Measurements from ENCODE around the gene AMPD2.

Gene AMPD2

DNA sequence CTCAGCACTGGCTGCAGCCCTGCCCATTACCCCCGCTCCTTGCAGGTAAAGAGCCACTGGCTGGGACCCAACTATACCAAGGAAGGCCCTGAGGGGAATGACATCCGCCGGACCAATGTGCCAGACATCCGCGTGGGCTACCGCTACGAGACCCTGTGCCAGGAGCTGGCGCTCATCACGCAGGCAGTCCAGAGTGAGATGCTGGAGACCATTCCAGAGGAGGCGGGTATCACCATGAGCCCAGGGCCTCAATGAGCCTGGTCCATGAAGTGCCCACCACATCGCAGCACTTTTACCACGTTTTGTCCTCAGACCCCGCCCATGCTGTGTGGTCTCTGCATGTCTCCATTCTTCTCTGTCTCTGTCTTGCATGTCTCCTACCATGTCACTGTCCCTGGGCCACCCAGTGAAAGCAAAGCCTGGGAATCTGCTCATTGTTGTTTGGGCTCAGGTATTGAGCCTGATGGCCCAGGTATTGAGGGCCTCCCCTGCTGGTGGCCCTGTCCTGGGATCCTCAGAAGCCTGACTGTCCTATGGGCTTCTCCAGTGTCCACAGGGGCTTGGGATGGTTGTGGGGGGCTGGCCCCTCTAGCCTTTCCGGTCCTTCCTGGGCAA, 11.4 kb downstream of the AMPD2 start:
- DNase-seq: no peak

DNA sequence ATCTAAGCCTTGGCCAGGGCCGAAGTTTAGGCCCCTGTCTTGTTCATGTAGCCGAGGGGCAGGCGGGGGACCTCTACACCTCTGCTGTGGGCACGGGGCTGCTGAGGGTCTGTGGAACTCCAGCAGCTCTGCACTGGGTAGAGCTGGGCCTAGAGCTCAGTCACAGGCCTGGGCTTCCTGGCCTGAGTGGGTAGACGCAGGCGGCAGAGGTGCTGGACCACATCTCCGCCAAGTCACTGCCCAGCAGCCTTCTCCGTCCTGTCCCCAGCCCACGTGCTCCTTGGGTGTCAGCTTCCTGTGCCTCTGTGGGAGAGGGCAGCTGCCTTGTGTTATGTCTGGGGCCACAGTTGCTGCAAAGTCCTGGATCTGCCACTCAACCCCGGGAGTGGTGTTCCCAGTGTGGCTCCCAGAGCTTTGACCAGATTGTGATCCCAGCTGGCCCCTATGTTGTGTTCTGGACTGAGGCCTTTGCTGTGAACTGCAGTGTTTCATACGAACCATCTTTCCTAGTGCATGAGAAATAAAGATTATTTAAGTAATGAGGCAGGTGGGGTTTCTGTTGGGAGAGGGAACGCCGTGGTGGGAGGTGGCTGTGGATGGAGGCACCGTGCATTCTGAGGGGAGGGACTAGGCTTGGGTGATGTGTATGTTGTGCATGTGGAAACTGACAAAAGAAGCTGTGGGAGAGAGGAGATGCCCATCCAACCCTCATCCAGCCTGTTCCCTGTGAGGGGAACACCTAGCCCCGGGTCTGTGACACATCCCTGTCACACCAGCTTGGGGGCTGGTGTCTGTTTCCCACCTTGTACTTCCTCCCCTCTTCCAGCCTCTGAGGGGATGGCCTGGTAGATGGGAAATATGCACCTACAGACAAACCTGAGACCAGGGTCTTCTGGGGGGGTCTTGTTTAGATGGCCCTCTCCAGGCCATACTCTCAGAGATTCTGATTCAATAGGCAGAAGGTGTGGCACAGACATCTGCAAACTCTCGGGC, 12.2 kb downstream of the AMPD2 start:
- no peak for DNase-seq

DNA sequence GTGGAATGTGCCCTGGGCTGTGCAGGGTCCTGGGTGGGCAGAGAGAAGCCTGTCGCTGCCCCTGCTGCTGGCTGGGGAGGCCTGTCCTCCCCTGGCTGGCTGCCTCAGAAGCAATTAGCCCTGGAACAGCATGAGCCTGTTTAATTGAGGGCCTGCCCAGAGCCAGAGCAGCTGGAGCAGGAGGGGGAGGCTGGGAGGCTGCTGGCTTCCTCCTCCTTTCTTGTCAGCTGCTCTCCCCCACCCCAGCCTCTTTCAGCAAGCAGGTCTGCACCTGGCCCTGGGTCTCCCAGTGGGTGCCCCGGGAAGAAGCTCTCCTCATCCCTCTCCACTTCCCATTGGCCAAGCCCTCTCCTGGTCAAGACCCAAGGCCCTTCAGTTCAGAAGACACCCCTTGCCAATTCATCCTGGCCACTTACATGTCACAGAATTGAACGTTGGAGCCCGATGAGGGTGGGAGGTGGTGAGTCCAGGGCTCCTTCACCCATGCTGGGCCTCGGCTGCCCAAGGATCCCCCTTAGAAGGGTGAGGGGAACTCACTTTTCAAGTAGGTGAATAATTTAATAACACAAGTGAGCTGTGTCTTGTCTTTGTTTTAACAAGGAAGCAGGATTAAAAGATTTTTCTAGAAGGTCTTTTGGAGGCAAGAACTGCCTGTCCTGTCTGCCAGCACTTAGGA, 13.2 kb downstream of the AMPD2 start:
- no peak for DNase-seq

DNA sequence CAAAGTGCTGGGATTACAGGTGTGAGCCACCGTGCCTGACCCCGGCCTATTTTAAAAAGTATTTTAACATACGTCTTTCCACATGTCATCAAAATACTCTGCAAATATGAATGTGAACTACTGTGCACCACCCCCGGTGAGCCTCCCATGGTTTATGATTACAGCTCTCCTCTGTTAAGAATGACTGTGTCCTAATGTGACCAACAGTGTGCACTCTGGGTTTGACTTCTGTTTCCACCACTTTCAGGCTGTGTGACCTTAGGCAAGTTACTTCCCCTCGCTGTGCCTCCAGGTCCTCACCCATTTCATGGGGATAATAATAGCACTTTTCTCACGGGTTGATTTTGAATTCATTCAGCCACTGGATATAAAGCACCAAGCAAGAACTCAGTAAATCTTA, 14.7 kb downstream of the AMPD2 start:
- no peak for DNase-seq

DNA sequence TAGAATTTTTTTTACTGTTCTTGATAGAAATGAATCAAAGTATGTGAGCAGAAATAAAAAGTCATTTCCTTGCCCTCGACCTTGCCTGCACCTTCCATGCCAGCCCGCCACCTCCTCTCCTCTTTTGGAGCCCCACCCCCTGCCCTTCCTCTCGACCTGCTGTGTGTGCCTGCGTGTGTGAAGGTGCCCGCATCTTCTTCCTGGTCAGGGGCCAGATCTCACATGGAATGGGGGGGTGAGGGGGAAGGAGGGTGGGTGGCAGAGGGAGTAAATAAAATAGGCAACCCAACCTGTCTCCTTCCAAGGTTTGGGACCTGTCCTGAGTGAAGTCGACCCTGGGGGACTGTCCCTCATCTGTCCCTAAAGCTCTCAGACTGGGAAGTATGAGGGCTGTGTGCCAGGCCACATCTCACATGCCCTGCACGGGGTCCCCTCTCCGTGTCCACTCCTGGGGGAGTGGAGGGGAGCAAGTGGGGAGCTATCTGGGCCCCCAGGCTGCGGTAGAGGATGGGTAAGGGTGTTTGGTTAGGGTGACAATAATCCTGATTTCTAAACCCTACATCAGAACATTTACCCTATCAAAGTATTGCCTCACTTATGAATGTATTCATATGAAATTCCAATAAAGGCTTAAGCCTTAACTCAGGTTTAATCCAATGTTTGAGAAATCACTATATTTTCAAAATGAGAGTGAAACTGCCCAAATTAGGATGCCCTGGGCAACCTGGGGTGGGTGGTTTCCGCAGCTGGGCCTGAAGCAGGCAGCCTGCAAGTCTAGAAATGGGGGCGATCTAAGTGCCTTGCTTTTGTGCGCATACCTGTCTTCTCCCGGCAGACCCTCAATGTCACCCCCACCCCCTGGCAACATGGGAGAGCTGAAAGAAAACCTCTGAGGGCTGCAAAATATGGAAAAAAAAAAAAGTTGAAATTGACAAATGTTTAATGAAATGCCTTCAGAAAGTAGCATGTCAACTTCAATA, 15.4 kb downstream of the AMPD2 start:
- no peak for DNase-seq

DNA sequence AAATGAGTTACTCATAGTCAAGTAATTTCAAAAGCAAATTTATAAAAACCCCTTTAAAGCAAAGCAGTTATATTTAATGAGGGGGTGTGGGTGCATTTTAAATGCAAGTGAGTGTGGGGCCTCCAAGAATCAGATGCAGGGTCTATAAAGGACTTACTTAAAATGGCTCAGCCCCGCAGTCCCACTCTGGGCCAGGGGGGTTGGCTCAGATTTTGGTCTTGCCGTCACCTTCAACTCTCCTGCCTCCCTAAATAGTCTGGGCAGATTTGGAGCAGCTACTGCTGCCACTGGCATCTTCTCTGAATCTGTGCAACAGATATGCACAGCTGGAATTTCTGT, 16.2 kb downstream of the AMPD2 start:
- DNase-seq: no peak

DNA sequence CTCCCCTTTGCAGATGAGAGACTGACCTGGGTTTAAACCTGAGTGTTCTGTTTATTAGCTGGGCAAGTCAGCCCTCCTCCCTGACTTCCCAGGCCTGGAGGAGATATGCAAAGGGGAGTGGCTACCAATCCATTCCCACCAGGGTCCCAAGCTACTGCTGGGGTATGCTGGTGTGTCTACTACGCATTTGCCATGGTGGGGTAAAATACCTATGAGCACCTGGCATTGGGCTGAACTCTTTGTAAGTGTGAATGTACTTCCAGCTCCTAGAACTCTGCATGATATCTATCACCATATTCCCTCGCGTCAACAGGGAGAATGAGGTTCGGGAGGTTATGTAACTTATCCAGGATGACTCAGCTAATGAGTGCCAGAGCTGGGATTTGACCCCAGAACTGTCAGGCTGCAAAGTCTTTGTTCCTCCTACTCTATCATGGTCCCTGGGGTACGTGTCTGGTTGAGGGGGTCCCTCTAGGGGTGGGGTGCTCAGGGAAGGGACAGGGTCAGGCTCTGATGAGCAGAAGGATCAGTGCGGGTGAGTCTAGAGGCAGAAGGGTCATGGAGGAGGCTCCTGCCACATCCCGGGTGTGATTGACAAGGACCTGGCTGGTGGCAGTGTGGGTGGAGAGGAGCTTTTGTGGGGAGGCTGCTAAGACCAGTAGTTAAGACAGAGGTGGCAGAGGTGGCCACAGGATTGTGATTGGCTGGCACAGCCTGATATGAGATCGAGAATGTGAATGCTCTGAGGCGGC, 16.7 kb downstream of the AMPD2 start:
- DNase-seq: peak; percentile 44

DNA sequence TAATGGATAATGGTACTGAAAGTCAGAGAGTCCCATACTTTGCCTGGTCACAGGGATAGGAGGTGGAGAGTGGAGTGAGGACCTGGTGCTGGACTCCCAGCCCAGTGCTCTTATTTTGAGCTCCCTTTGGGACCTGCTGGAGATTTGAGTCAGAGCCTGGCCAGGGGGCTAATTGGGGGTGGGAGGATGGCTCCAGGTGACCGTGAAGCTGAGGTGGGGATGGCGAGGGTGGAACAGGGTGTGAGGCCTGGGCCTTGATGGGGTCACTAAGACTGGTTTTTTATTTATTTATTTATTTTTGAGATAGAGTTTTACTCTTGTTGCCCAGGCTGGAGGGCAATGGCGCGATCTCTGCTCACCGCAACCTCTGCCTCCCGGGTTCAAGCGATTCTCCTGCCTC, 17.8 kb downstream of the AMPD2 start:
- DNase-seq: no peak

DNA sequence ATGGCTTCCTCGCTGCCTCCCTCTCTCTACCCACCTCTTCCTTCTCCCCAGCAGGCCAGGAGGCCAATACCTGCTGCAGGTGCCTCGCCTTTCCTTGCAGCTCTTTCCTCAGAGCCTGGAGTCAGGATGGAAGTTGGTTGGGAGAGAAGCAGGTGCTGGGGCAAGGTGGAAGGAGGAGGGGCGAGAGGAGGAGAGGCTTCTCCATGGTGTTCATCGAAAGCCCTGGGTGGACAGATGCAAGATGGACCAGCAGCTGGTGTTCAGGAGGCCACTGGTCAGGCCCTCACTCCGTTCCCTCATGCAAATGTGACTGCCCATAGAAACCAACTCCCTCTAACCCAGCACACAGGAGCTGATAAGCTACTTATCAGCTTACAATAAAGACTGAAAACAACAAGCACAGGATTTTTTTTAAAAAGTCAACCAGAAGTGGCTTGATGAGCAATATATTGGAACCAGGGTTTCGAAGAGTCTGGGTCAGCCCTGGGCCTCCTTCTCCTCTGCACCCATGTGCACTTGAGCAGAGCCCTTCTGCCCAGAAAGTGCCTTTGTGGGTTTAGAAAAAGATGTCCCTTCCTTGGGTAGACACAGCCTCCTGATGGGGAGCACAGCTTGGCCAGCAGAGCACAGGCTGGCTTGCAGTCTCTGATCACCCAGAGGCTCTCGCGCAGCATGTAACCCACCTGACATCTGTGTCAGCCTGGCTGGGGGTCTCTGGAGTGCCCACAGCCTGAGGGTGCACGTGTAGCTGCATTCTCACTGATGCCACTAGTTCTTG, 19.6 kb downstream of the AMPD2 start:
- no peak for DNase-seq

DNA sequence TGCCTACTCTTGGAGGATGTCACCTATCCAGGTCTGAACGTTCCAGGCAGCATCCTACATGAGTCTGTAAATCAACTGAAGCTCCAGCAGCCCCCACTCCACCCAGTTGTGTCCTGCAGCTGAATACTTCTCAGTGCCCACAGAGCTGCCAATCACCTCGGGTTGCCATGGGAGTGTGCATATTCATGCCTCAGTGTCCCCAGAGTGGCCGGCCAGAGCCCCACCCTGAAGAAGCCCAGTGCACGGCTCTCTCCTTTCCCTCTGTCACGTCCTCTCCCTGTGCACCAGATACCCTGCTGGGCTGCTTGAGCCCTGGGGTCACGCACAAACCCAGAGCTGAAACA, 20.2 kb downstream of the AMPD2 start:
- no peak for DNase-seq

DNA sequence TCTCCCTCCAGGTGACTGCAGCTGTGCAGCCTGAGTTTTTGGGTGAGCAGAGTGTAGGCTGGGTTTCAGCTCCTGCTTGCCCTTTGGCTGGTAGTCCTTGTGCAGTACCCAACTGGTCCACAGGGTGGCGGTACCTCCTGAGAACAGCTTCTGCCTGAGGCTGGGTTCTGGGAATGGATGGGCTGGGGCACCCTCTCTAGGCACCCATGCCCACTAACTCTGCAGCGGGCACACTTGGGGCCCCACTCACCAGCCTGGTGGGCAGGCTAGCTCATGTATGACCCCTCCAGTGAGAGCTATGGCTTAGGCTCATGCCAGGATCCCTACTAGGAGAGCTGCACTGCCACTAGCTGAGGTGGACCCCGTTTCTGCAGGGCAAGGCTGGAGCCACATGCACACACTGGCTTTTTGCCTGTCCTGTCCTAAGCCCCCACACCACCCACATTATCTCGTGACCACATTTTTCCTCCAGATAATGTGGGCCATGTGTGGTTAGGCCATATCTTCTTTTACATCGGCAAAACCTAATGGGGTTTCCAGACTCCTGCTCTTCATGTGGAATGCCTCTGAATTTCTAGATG, 20.7 kb downstream of the AMPD2 start:
- DNase-seq: peak; percentile 63

DNA sequence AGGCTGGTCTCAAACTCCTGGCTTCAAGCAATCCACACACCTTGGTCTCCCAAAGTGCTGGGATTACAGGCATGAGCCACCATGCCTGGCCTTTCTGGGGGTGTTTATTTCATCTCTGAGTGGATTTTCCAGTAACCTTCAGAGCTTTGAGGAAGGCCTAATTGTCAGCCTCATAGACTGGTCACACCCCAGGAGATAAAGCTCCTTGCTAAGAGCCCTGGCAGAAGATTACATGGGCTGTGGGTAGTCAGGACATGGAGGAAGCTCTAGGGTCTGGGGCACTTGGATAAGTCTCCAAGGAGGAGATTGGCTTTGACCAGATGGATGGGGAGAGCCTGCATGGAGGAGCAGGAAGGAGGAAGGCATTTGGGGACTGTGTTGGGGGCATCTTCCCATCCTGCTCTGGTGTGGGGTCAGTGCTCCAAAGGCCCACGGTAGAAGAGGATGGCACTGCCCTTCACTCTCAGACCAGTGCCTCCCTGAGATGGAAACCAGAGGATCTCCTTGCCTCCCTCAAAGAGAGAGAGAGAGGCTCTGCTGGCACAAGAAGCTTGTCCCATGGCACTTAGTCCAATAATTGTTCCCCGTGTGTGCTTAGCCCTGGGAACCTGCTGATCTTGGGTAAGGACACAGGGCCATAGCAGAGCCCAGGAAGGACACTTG, 21.6 kb downstream of the AMPD2 start:
- no peak for DNase-seq

DNA sequence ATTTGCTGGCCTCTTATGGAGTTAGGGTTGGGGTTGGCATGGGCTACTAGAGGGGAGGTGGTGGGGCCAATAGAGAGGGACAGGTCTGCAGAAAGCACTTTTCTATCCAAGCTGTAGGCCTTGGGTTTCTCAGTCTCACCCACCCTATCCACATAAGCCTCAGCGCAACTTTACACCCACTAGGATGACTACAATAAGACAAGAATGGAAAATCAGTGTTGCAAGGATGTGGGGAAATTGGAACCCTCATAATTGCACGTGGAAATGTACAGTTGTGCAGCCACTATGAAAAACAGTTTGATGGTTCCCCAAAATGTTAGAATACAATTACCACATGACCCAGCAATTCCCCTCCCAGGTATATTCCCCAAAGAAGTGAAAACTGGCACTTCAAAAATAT, 22.2 kb downstream of the AMPD2 start:
- no peak for DNase-seq

DNA sequence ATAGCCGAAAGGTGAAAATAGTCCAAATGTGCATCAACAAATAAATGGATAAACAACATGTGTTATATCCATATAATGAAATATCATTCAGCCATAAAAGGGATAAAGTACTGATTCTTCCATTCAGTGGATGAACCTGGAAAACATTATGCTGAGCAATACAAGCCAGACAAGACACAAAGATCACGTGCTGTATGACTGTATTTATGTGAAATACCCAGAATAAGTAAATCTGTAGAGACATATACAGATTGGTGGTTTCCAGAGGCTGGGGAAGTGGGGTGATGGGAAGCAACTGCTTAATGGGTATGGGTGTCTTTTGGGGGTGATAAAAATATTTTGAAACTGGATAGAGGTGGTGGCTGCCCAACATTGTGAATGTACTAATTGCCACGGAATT, 23.0 kb downstream of the AMPD2 start:
- no peak for DNase-seq

DNA sequence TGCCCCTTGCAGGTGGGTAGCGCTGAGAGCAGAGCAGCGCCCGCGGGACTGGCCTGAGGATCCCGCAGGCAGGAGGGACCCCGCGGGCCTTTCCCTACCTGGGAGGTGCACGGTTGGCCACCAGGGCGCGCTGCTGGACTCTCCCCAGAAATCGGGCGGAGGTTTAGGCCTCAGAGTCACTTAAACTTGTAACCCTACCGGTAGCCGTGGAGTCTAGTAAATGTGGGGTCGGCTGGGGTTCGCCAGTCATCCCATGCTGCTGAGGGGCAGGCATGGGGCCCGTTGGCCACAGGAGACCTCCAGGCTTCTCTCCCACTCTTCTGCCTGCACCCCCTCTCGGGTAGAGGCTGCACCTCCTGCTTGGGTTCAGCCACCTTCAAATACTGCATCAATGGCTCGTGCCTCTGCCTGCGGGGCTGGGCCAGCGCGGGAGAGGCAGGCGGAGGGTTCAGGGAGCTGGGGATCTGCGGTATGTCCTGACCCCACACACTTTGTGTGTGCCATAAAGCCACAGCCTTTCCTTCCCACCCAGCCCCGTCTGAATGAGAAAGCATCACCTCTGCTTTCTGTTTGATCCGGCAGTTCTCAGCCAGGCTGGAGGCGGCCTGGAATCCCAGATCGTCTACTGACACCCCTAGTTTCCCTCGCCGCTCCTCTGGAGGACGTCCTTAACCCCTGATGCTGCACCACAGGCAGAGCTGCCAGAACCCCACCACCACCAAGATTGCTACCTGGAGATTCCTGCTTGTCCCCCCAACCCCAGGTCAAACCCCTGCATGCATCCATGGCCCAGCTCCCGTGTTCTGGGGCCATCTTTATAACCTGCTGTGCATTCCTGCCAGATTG, 24.0 kb downstream of the AMPD2 start:
- DNase-seq: peak; percentile 69

DNA sequence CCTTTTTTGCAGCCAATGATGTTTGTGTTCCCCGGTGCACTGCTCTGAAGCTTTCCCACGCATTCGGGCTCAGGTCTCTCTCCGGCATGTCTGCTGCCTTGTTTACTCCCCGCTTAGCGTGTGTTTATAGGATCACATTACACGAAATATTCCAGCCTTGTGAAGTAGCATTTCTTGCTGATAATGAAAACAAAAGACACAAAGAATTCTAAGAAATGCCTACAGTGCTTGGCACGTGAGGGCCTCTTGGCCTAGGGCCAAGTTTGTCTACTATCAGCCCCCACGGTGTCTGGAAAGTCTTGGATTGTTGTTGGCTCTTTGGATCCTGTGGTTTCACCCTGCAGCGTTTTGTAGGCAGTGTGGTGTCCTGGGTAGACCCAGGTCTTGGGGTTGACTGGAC, 25.0 kb downstream of the AMPD2 start:
- no peak for DNase-seq

DNA sequence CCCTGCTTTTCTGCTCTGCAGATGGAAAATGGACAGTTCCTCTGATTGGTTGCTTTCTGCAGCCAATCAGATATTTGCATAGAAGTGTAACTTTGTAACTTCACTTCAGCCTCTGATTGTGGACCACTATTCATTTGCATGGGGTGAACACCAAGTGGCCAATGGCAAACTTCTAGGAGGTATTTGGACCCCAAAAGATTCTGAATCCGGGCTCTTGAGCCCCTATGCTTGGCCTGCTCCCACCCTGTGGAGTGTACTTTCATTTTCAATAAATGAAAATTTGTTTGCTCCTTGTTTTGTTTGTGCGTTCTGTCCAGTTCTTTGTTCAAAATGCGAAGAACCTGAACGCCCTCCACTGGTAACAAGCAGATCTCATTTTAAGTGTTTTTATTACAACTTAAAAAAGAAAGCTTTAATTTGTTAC, 29.9 kb downstream of the AMPD2 start:
- peak; percentile 20 for DNase-seq

DNA sequence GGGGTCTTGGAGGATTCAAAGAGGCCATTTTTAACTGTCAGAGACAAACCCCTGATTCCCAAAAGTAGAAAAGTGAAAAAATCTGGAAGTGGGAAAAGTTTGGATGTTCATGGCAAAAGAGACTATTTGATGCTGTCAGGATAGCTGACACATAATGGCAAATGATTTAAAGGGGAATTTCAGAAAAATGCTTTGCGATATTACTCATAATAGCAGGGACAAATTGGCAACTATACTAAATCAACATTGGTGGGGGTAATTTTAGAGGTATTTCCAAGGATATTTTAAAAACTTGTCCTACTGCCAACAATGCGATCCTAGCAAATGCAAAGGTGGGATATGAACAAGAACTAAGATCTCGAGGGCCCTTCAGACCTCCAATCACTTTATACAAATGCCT, 31.0 kb downstream of the AMPD2 start:
- DNase-seq: peak; percentile 78

DNA sequence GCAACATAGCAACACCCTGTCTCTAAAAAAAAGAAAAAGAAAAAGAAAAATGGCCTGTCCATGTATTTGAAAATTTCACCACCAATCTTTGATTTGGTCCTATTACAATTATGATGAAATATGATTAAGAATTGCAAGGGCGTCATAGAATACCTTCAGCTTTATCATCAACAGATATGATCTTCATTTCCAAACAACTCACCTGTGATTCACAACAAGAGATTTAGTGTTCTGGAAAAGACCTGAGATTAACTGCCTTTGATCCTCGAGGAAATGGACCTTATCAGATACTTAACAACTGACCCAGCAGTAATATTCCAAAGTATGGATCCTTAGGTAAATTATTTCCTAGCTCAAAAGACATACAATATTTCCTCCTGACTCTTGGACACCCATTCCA, 32.8 kb downstream of the AMPD2 start:
- DNase-seq: no peak

Measured in fibroblast of skin of back (primary cell).